ENCODE data around the gene ASCC2. TPM values are rescaled to one million over a fixed set of nuclear protein-coding genes. Genes with fewer than 3 reads are reported as not detected.
"Not testable (repeated sequence)": the region's sequence is repeated elsewhere in the genome, so short reads cannot be mapped to it uniquely, and the experiment has no call there.

ASCC2 gene
- total RNA-seq, 1 donor from 2014 or later, result 74.9 TPM

DNA sequence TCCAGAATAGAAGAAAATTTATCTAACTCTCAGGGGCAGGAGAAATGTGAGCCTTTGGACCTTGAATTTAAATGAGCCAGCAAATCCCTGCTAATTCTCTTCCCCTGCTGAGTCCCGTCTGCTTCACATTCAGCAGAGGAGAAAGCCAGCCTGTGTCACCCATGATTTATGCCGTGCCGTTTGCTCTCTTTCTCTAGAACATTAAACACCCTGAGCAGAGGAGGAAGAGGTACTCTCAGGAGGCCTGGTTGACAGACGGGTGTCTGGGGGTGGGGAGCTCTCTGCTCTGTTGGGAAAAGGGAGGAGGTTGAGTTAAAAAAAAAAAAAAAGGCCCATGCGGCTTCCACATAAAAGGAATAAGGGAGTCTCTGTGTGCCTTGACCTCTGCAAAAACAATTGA is 33.6 kb upstream of the ASCC2 start:
- Mint-ChIP-seq H3K4me1 (ENCODE audit: low read depth) (peaks cover 4% of the 10 kb centered on the region), H3K27ac (no peak overlapping the region), H3K36me3 (ENCODE audit: low read depth) (no peaks in the 10 kb centered on the region), H3K9me3 (no peaks in the 10 kb centered on the region), H3K27me3 (ENCODE audit: low read depth) (peaks cover 28% of the 10 kb centered on the region), H3K4me3 (ENCODE audit: low read depth) (no peak overlapping the region)
- no peak for DNase-seq (ENCODE audit: low spot score)
- intact Hi-C loops (cut with micrococcal nuclease), result no loop called here

DNA sequence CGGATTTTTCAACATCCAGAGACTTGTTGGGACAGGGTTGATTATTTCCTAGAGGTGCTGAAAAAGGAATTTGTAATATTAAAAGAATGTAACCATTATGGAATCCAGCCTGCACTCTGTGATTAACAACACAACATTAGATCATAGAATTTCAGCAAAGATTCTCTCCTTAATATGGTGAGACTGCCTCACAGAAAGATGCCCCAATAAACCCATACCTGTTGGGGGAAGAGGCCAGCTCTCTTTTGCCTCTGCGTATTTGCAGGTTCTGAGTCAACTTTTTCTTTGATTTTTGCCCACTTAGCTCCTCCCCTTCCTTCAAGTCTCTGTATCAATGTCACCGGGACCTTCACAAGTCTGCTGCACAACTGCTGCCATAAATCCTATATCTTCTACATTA is 32.5 kb upstream of the ASCC2 start:
- no peaks in the 10 kb centered on the region for H3K9me3 Mint-ChIP-seq
- peaks cover 4% of the 10 kb centered on the region for H3K4me1 Mint-ChIP-seq (ENCODE audit: low read depth)
- DNase-seq (ENCODE audit: low spot score), result no peak
- H3K36me3 Mint-ChIP-seq (ENCODE audit: low read depth), result no peaks in the 10 kb centered on the region
- no peak overlapping the region for H3K4me3 Mint-ChIP-seq (ENCODE audit: low read depth)
- H3K27ac Mint-ChIP-seq, result no peak overlapping the region
- intact Hi-C loops (cut with micrococcal nuclease), result no loop called here
- peaks cover 22% of the 10 kb centered on the region for H3K27me3 Mint-ChIP-seq (ENCODE audit: low read depth)

DNA sequence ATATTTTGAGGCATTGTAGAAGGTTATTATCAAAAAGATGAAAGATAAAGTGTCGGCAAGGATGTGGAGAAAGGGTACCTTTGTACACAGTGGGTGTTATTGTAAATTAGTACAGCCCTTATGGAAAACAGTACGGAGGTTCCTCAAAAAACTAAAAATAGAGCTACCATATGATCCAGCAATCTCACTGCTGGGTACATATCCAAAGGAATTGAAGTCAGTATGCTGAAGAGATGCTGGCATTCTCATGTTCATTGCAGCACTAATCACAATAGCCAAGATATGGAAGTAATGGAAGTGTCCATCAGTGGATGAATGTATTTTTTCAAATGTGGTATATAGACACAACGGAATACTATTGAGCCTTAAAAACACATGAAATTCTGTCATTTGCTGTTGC is 29.8 kb upstream of the ASCC2 start:
- Mint-ChIP-seq H3K27ac (no peak overlapping the region), H3K36me3 (ENCODE audit: low read depth) (no peaks in the 10 kb centered on the region), H3K4me3 (ENCODE audit: low read depth) (no peak overlapping the region), H3K4me1 (ENCODE audit: low read depth) (peaks cover 4% of the 10 kb centered on the region), H3K9me3 (no peaks in the 10 kb centered on the region), H3K27me3 (ENCODE audit: low read depth) (peaks cover 6% of the 10 kb centered on the region)
- DNase-seq (ENCODE audit: low spot score), result no peak
- intact Hi-C loops (cut with micrococcal nuclease), result no loop called here

DNA sequence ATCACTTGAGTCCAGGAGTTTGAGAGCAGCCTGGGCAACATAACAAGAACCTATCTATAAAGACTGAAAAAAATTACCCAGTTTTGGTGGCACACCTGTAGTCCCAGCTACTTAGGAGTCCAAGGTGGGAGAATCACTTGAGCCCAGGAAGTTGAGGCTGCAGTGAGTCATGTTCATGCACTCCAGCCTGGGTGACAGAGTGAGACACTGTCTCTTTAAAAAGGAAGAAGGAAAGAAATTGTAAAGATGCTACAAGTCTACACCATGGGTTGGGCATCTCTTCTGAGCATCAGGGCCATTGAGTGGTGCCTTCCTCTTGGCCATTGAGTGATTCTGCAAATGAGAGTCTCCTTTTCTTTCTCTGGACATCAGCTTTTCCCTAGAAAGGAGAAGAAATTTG is 29.2 kb upstream of the ASCC2 start:
- no peaks in the 10 kb centered on the region for H3K9me3 Mint-ChIP-seq
- H3K36me3 Mint-ChIP-seq (ENCODE audit: low read depth), result no peaks in the 10 kb centered on the region
- H3K4me3 Mint-ChIP-seq (ENCODE audit: low read depth), result no peak overlapping the region
- H3K4me1 Mint-ChIP-seq (ENCODE audit: low read depth), result peaks cover 4% of the 10 kb centered on the region
- intact Hi-C loops (cut with micrococcal nuclease), result no loop called here
- peaks cover 4% of the 10 kb centered on the region for H3K27me3 Mint-ChIP-seq (ENCODE audit: low read depth)
- DNase-seq (ENCODE audit: low spot score), result no peak
- H3K27ac Mint-ChIP-seq, result no peak overlapping the region

DNA sequence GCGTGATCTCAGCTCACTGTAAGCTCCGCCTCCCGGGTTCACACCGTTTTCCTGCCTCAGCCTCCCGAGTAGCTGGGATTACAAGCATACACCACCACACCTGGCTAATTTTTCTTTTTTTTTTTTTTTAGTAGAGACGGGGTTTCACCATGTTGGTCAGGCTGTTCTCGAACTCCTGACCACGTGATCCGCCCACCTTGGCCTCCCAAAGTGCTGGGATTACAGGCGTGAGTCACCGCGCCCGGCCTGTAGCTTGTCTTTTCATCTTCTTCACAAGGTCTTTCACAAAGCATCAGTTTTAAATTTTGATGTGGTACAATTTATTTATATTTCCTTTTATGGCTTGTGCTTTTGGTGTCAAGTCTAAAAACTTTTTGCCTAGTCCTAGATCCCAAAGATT is 27.5 kb upstream of the ASCC2 start:
- DNase-seq (ENCODE audit: low spot score), result not testable (repeated sequence)

DNA sequence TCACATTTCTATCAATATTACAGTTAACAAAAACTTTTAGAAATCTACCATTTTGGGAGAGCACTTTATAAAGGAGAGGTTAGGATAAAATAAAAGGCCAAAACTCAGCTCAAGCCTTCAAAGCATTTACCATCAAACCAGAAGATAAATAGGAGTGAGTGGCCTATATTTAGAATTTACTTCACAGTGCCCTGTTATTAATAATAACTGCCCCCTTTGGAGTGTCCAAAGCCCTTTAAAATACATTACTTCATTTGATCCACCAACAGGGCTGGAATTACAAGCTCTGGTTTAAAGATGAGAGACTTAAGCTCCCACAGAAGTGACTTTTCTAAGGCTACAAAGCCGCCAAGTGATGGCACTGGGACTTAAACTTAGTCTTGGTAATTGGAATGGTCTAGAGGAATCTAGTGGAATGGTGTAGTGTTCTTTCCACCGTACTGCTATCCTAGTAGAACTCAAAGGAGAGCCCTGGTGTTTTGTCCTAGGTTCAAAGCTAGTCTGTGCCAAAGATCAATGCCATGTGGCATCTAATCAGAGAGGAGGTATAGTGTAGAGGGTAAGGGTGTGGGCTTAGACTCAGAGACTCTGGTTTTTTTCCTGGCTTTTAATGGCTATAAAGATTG is 23.7 kb upstream of the ASCC2 start:
- intact Hi-C loops (cut with micrococcal nuclease), result no loop called here
- Mint-ChIP-seq H3K36me3 (ENCODE audit: low read depth) (no peaks in the 10 kb centered on the region), H3K4me1 (ENCODE audit: low read depth) (no peaks in the 10 kb centered on the region), H3K27me3 (ENCODE audit: low read depth) (peaks cover 2% of the 10 kb centered on the region), H3K27ac (no peak overlapping the region), H3K4me3 (ENCODE audit: low read depth) (no peak overlapping the region), H3K9me3 (no peaks in the 10 kb centered on the region)
- DNase-seq (ENCODE audit: low spot score), result no peak

More for the DNA sequence above, 27.5 kb upstream of the ASCC2 start:
- intact Hi-C loops (cut with micrococcal nuclease); H3K4me1 Mint-ChIP-seq (ENCODE audit: low read depth); H3K9me3 Mint-ChIP-seq; H3K4me3 Mint-ChIP-seq (ENCODE audit: low read depth); H3K36me3 Mint-ChIP-seq (ENCODE audit: low read depth); H3K27me3 Mint-ChIP-seq (ENCODE audit: low read depth); H3K27ac Mint-ChIP-seq: not testable (repeated sequence)

DNA sequence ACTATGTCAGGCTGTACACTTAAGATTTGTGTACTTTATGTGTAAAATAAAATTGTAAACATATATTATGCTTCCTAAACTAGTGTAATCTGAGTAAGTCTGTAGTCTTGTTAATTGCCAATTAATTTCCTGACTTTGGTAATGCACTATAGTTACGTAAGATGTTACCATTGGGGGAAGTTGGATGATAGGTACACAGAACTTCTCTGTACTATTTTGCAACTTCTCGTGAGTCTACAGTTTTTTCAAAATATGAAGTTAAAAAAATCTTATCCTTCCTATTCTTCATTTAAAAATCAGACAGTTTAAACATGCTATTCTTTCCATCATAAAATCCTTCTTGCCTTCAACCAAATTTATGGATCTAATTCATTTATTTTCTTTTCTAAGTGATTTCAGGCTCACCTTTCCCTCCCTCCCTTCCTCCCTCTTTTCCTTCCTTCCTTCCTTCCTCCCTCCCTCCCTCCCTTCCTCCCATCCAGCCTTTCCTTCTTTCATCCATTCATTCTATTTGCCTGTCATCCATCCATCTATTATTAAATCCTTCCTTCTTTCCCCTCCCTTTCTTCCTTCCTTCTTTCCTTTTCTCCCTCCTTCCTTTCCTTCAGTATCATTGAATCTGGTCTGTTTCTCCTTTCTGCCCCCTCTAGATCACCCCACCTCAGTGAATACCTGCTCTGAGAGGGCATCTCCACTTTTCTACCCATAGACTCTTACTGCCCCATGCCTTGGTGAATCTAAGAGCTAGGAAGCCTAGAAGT is 22.1 kb upstream of the ASCC2 start:
- no peaks in the 10 kb centered on the region for H3K9me3 Mint-ChIP-seq
- no peak overlapping the region for H3K27ac Mint-ChIP-seq
- intact Hi-C loops (cut with micrococcal nuclease), result no loop called here
- peaks cover 3% of the 10 kb centered on the region for H3K27me3 Mint-ChIP-seq (ENCODE audit: low read depth)
- H3K4me1 Mint-ChIP-seq (ENCODE audit: low read depth), result no peaks in the 10 kb centered on the region
- H3K36me3 Mint-ChIP-seq (ENCODE audit: low read depth), result no peaks in the 10 kb centered on the region
- no peak overlapping the region for H3K4me3 Mint-ChIP-seq (ENCODE audit: low read depth)
- DNase-seq (ENCODE audit: low spot score), result no peak

DNA sequence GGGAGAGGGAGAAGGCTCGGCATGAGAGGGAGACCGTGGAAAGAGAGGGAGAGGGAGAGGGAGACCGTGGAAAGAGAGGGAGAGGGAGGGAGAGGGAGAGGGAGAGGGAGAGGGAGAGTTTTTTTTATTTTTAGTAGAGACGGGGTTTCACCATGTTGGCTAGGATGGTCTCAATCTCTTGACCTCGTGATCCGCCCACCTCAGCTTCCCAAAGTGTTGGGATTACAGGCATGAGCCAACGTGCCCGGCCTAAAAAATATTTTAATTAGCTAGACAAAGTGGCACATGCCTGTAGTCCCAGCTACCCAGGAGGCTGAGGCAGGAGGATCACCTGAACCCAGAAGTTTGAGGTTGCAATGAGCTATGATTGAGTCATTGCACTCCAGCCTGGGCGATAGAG is 21.0 kb upstream of the ASCC2 start:
- H3K27me3 Mint-ChIP-seq (ENCODE audit: low read depth); DNase-seq (ENCODE audit: low spot score); H3K36me3 Mint-ChIP-seq (ENCODE audit: low read depth); intact Hi-C loops (cut with micrococcal nuclease); H3K9me3 Mint-ChIP-seq; H3K4me1 Mint-ChIP-seq (ENCODE audit: low read depth); H3K27ac Mint-ChIP-seq; H3K4me3 Mint-ChIP-seq (ENCODE audit: low read depth): not testable (repeated sequence)

DNA sequence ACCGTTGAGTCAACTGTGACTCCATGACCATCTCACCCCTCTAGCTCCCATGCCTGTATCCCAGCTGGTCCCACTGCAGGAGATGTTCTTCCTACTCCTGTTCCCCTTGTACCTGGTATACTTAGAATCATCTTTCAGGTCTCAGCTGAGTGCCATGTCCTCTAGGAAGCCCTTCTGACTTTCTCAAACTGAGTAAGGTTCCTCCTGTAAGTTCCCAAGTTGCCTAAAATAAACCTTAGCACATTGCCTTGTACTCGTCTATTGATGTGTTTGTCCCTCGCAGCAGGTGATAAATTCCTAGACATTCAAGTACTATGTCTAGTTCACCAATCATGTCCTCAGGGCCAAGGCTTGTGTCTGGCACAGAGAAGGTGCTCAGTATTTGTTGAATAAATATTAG is 18.4 kb upstream of the ASCC2 start:
- no peaks in the 10 kb centered on the region for H3K4me1 Mint-ChIP-seq (ENCODE audit: low read depth)
- intact Hi-C loops (cut with micrococcal nuclease), result no loop called here
- DNase-seq (ENCODE audit: low spot score), result no peak
- no peak overlapping the region for H3K27ac Mint-ChIP-seq
- H3K4me3 Mint-ChIP-seq (ENCODE audit: low read depth), result no peak overlapping the region
- H3K36me3 Mint-ChIP-seq (ENCODE audit: low read depth), result no peaks in the 10 kb centered on the region
- H3K9me3 Mint-ChIP-seq, result no peaks in the 10 kb centered on the region
- peaks cover 3% of the 10 kb centered on the region for H3K27me3 Mint-ChIP-seq (ENCODE audit: low read depth)

DNA sequence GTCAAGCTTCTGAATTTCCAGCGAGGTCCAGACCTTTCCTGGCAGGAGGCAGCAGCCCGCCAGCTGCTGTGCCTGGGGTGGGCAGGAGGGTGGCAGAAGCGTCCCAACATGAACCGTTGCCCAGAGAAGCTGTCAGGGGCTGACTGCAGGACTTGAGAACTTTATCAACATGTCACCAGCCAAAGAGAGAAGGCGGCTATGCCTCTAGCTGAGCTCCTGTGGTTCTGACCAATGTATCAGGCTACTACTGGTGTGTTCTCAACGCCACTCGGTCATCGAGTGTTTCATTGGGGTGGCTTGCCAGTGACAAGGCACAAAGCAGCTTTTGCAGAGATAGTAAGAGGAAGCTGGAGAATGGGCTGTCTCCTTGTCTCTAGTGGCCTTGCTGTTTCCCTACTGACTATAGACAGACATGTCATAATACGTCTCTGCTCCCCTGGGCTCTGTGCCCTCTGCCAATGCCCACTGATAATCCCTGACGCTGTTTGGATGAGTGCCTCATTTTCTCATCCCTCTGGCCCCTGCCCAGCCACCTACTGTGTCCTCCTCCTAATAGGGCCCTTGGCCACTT is 17.6 kb upstream of the ASCC2 start:
- Mint-ChIP-seq H3K36me3 (ENCODE audit: low read depth) (no peaks in the 10 kb centered on the region), H3K4me1 (ENCODE audit: low read depth) (no peaks in the 10 kb centered on the region), H3K27me3 (ENCODE audit: low read depth) (peaks cover 2% of the 10 kb centered on the region), H3K9me3 (no peaks in the 10 kb centered on the region), H3K4me3 (ENCODE audit: low read depth) (no peak overlapping the region), H3K27ac (no peak overlapping the region)
- DNase-seq (ENCODE audit: low spot score), result no peak
- intact Hi-C loops (cut with micrococcal nuclease), result no loop called here

DNA sequence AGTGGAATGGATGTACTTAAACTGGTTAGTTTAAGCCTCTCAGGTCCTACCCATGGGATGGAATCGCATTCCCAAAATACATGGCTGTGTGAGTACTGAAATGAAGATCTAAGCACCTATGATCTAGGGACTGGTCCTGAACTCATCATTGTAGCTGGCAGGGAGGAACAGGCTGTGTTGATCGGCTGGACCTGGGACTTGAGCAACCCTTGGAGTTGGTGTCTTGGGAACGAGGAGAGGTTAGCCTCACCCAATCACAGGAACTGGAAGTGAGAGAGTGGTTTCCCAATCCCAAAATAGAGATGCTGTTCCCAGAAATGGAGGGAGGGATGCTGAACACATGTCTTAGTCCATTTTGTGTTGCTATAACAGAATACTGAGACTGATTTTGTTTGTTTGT is 16.4 kb upstream of the ASCC2 start:
- no peak for DNase-seq (ENCODE audit: low spot score)
- peaks cover 6% of the 10 kb centered on the region for H3K27me3 Mint-ChIP-seq (ENCODE audit: low read depth)
- intact Hi-C loops (cut with micrococcal nuclease), result no loop called here

DNA sequence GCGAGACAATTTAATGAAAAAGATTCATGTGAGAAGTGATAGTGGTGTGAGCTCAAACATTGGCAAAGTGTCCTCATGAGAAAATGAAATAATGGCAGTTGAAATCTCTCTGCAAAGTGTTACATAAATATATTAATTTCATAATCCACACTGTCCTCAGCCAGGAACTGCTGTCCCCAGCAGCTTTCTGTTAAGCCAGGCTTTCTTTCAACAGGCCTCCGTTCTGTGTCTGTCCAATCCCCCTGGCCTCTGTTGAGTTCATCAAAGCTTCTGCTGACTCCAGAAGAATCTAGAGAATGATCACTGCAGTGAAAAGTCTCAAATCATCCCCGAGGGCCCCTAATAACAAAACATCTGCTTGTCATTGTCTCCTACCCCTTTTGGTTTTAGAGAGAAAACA is 10.0 kb upstream of the ASCC2 start:
- H3K27me3 Mint-ChIP-seq (ENCODE audit: low read depth), result peaks cover 4% of the 10 kb centered on the region
- no peak overlapping the region for H3K27ac Mint-ChIP-seq
- intact Hi-C loops (cut with micrococcal nuclease), result no loop called here
- H3K4me3 Mint-ChIP-seq (ENCODE audit: low read depth), result no peak overlapping the region
- no peaks in the 10 kb centered on the region for H3K4me1 Mint-ChIP-seq (ENCODE audit: low read depth)
- no peaks in the 10 kb centered on the region for H3K36me3 Mint-ChIP-seq (ENCODE audit: low read depth)
- no peak for DNase-seq (ENCODE audit: low spot score)
- H3K9me3 Mint-ChIP-seq, result peaks cover 10% of the 10 kb centered on the region

More for the DNA sequence above, 16.4 kb upstream of the ASCC2 start:
- H3K9me3 Mint-ChIP-seq, result no peaks in the 10 kb centered on the region
- no peak overlapping the region for H3K4me3 Mint-ChIP-seq (ENCODE audit: low read depth)
- no peak overlapping the region for H3K27ac Mint-ChIP-seq
- no peaks in the 10 kb centered on the region for H3K36me3 Mint-ChIP-seq (ENCODE audit: low read depth)
- no peaks in the 10 kb centered on the region for H3K4me1 Mint-ChIP-seq (ENCODE audit: low read depth)

DNA sequence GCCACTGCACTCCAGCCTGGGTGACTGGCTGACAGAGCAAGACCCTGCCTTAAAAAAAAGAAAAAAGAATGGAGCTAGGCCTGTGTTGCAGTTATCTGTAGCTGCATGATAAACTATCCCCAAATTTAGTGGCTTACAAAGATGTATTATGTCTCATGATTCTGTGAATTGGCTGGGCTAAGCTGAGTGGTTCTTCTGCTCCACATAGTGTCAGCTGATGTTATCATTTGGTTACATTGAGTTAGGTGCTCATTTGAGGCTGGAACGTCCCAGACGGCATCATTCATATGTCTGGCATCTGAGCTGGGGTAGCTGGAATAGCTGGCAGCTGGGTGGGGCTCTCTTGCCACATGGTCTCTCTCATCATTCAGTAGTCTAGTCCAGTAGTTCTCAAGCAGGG is 8.2 kb upstream of the ASCC2 start:
- Mint-ChIP-seq H3K27ac (no peak overlapping the region), H3K36me3 (ENCODE audit: low read depth) (no peaks in the 10 kb centered on the region), H3K4me1 (ENCODE audit: low read depth) (no peaks in the 10 kb centered on the region), H3K4me3 (ENCODE audit: low read depth) (no peak overlapping the region), H3K27me3 (ENCODE audit: low read depth) (peaks cover 4% of the 10 kb centered on the region), H3K9me3 (peaks cover 10% of the 10 kb centered on the region)
- no peak for DNase-seq (ENCODE audit: low spot score)
- intact Hi-C loops (cut with micrococcal nuclease), result no loop called here
